SK-N-SH treated with all-trans-retinoic acid at 6 μM for 48 hours (cell line): Measurements from ENCODE around the gene SEBOX.

Source experiments
- ATAC-seq: fragments of 200-7000 bp; cut with Tn5 transposase; 3 replicates; pipeline ENCODE4 v1.9.1; 2020; ENCODE audit warnings: mild to moderate bottlenecking, moderate library complexity
- ARNTL ChIP-seq: fragments of 450-650 bp; formaldehyde crosslinking; IDR thresholded peaks from 2 replicates; pipeline ENCODE4 v1.5.0; 2020; ENCODE audit warnings: low read depth, mild to moderate bottlenecking, moderate library complexity, borderline replicate concordance
- BACH2 ChIP-seq: fragments of 250-450 bp; sonication (Bioruptor Pico); IDR thresholded peaks from 2 replicates; pipeline ENCODE4 v1.9.0; 2021; ENCODE audit warnings: mild to moderate bottlenecking, borderline replicate concordance
- CREB5 ChIP-seq: fragments of 250-450 bp; sonication (Bioruptor Pico); IDR thresholded peaks from 2 replicates; pipeline ENCODE4 v1.5.1; 2020; ENCODE audit warnings: low read depth, mild to moderate bottlenecking, moderate library complexity
- CSDC2 ChIP-seq: fragments of 250-450 bp; sonication (Bioruptor Pico); IDR thresholded peaks from 2 replicates; pipeline ENCODE4 v1.5.0; 2020; ENCODE audit warnings: mild to moderate bottlenecking, moderate library complexity
- CSRNP3 ChIP-seq: fragments of 250-450 bp; sonication (Bioruptor Pico); IDR thresholded peaks from 2 replicates; pipeline ENCODE4 v1.5.1; 2021; ENCODE audit warnings: mild to moderate bottlenecking, moderate library complexity
- ESRRG ChIP-seq: fragments of 250-450 bp; sonication (Bioruptor Pico); IDR thresholded peaks from 2 replicates; pipeline ENCODE4 v1.6.1; 2021; ENCODE audit warnings: mild to moderate bottlenecking
- GLIS3 ChIP-seq: fragments of 250-450 bp; sonication (Bioruptor Pico); IDR thresholded peaks from 2 replicates; pipeline ENCODE4 v1.5.0; 2020; ENCODE audit warnings: mild to moderate bottlenecking, moderate library complexity
- ISL1 ChIP-seq: fragments of 250-450 bp; sonication (Bioruptor Pico); IDR thresholded peaks from 2 replicates; pipeline ENCODE4 v2.1.2; 2022; ENCODE audit warnings: mild to moderate bottlenecking, moderate library complexity
- OSR1 ChIP-seq: fragments of 250-450 bp; sonication (Bioruptor Pico); IDR thresholded peaks from 2 replicates; pipeline ENCODE4 v1.8.0; 2022; ENCODE audit warnings: moderate library complexity, mild to moderate bottlenecking, inconsistent platforms
- PATZ1 ChIP-seq: fragments of 250-450 bp; sonication (Bioruptor Pico); IDR thresholded peaks from 2 replicates; pipeline ENCODE4 v1.8.0; 2020; ENCODE audit warnings: mild to moderate bottlenecking, moderate library complexity, borderline replicate concordance
- POU6F1 ChIP-seq: fragments of 250-450 bp; sonication (Bioruptor Pico); IDR thresholded peaks from 2 replicates; pipeline ENCODE4 v1.8.0; 2021; ENCODE audit warnings: low read depth, mild to moderate bottlenecking, moderate library complexity, borderline replicate concordance
- PPARA ChIP-seq: fragments of 250-450 bp; sonication (Bioruptor Pico); IDR thresholded peaks from 2 replicates; pipeline ENCODE4 v1.5.0; 2020; ENCODE audit warnings: mild to moderate bottlenecking, borderline replicate concordance
- RARB ChIP-seq: fragments of 250-450 bp; sonication (Bioruptor Pico); IDR thresholded peaks from 2 replicates; pipeline ENCODE4 v1.8.0; 2021; ENCODE audit warnings: mild to moderate bottlenecking, moderate library complexity
- SNAI2 ChIP-seq: fragments of 250-450 bp; sonication (Bioruptor Pico); IDR thresholded peaks from 2 replicates; pipeline ENCODE4 v1.5.0; 2020; ENCODE audit warnings: mild to moderate bottlenecking, moderate library complexity
- TSHZ2 ChIP-seq: fragments of 250-450 bp; sonication (Bioruptor Pico); IDR thresholded peaks from 2 replicates; pipeline ENCODE4 v1.5.0; 2020; ENCODE audit warnings: mild to moderate bottlenecking, moderate library complexity
- ZC3H10 ChIP-seq: fragments of 250-450 bp; sonication (Bioruptor Pico); IDR thresholded peaks from 2 replicates; pipeline ENCODE4 v1.5.1; 2021; ENCODE audit warnings: mild to moderate bottlenecking, moderate library complexity
- ZFP3 ChIP-seq: fragments of 250-450 bp; sonication (Bioruptor Pico); IDR thresholded peaks from 2 replicates; pipeline ENCODE4 v1.5.0; 2020; ENCODE audit warnings: mild to moderate bottlenecking, moderate library complexity
- ZNF565 ChIP-seq: fragments of 450-650 bp; formaldehyde crosslinking; conservative IDR thresholded peaks from 2 replicates; pipeline ENCODE4 v1.5.0; 2020; ENCODE audit warnings: low read depth, mild to moderate bottlenecking, moderate library complexity
- ZNF70 ChIP-seq: fragments of 450-650 bp; formaldehyde crosslinking; IDR thresholded peaks from 2 replicates; pipeline ENCODE4 v1.5.0; 2020; ENCODE audit warnings: mild to moderate bottlenecking, moderate library complexity
- ZNF8 ChIP-seq: fragments of 450-650 bp; formaldehyde crosslinking; IDR thresholded peaks from 2 replicates; pipeline ENCODE4 v1.5.0; 2020; ENCODE audit warnings: mild to moderate bottlenecking, moderate library complexity

SEBOX gene

GRCh38 chr17:28390984-28391383 is 26.0 kb upstream of the SEBOX start:
- TF ChIP-seq OSR1 (no peak), TSHZ2 (no peak), ISL1 (CRISPR knock-in tag) (no peak), ZFP3 (CRISPR knock-in tag) (no peak), ESRRG (no peak), ZNF8 (CRISPR knock-in tag) (no peak), PPARA (no peak), RARB (no peak), ZNF70 (CRISPR knock-in tag) (no peak), SNAI2 (no peak)
- TF ChIP-seq, all 23 proteins: peak for 0
- no peak for ATAC-seq

GRCh38 chr17:28390563-28390962 is 25.6 kb upstream of the SEBOX start:
- TF ChIP-seq SNAI2 (no peak), GLIS3 (no peak), TSHZ2 (no peak), CSDC2 (CRISPR knock-in tag) (no peak), PPARA (no peak), ISL1 (CRISPR knock-in tag) (no peak)
- ATAC-seq: no peak

- no peak for ATAC-seq
- TF ChIP-seq POU6F1 (CRISPR knock-in tag) (no peak), CSRNP3 (CRISPR knock-in tag) (no peak), OSR1 (no peak), GLIS3 (no peak)
- TF ChIP-seq, all 23 proteins: peak for 0
Observed at GRCh38 chr17:28390141-28390540, 25.1 kb upstream of the SEBOX start.

GRCh38 chr17:28388106-28388505 is 23.1 kb upstream of the SEBOX start:
- no peak for ATAC-seq
- TF ChIP-seq POU6F1 (CRISPR knock-in tag): no peak
- no peak for TF ChIP-seq PPARA
- TF ChIP-seq OSR1: no peak
- no peak for TF ChIP-seq ISL1 (CRISPR knock-in tag)
- no peak for TF ChIP-seq ZNF8 (CRISPR knock-in tag)
- TF ChIP-seq CSRNP3 (CRISPR knock-in tag): no peak
- TF ChIP-seq RARB: no peak
- no peak for TF ChIP-seq ZC3H10
- TF ChIP-seq BACH2 (CRISPR knock-in tag): no peak
- TF ChIP-seq ESRRG: no peak
- no peak for TF ChIP-seq ZFP3 (CRISPR knock-in tag)
- TF ChIP-seq PATZ1 (CRISPR knock-in tag): no peak
- TF ChIP-seq ARNTL: no peak
- TF ChIP-seq ZNF565 (CRISPR knock-in tag): no peak
- TF ChIP-seq CREB5 (CRISPR knock-in tag): no peak
- no peak for TF ChIP-seq GLIS3
- no peak for TF ChIP-seq ZNF70 (CRISPR knock-in tag)
